HFFc6 (cell line): Measurements from ENCODE around the gene AIFM1. TPM values are rescaled to one million over a fixed set of nuclear protein-coding genes. Genes with fewer than 3 reads are reported as not detected.

ENCODE experiments used
- DNase-seq: peaks from one replicate; pipeline ENCODE4 v3.0.0-alpha.2; 2018
- H3K27ac Mint-ChIP-seq: 2 replicates; pipeline ENCODE4 v1.8.0; 2020; ENCODE audit warnings: mild to moderate bottlenecking, mixed read lengths
- H3K27me3 Mint-ChIP-seq: 2 replicates; pipeline ENCODE4 v1.8.0; 2021; ENCODE audit warnings: mild to moderate bottlenecking, moderate library complexity, mixed read lengths; ENCODE audit not compliant: insufficient read depth
- H3K36me3 Mint-ChIP-seq: 2 replicates; pipeline ENCODE4 v1.8.0; 2021; ENCODE audit warnings: low read depth, mixed read lengths
- H3K4me1 Mint-ChIP-seq: 2 replicates; pipeline ENCODE4 v1.8.0; 2020; ENCODE audit warnings: low read depth, mixed read lengths
- H3K4me3 Mint-ChIP-seq: 2 replicates; pipeline ENCODE4 v1.8.0; 2020; ENCODE audit warnings: mild to moderate bottlenecking, moderate library complexity, mixed read lengths
- H3K9me3 Mint-ChIP-seq: 2 replicates; pipeline ENCODE4 v1.8.0; 2020; ENCODE audit warnings: mild to moderate bottlenecking, mixed read lengths
- CTCF ChIP-seq: fragments of 200-600 bp; sonication (generic); IDR thresholded peaks from 2 replicates; pipeline ENCODE4 v1.5.0; 2021; ENCODE audit warnings: antibody characterized with exemption, mild to moderate bottlenecking
- total RNA-seq, 6 experiments: library from RNA; stranded (reverse); fragmentation: NEBNext Ultra II Directional; extraction: Animal tissue kit (Norgen Biotek cat#: 25700); gene quantifications; 2 replicates in 1 of 6; 3 replicates in 5 of 6; pipeline ENCODE4 v1.2.3, GENCODE V29; 2021

Gene AIFM1
- total RNA-seq, 6 experiments from 2014 or later: 31.9 to 39.5 (median 33.8) TPM

DNA sequence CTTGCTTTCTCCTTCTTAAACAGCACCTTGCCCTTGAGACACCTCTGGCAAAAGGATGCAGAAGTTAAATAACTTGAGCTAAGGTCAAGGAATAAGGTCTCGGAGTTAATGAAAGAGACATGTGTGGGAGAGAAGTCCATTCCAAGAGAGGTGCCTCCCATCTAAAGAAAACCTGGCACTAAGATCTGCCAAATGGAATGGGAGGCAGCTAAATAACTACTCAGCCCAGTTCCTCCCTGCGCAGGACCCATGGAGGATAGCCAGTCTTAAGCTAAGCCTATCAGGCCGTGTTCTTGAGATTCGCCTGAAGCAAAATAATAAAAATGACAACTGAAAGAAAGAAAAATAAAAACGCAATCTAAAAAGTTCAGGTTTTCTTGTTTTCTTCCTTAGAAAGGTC, 34.7 kb downstream of the AIFM1 start:
- no peaks in the 10 kb centered on the region; the same call in 1 of the 2 replicates for H3K27me3 Mint-ChIP-seq
- no peak overlapping the region for H3K4me3 Mint-ChIP-seq
- no peaks in the 10 kb centered on the region for H3K4me1 Mint-ChIP-seq
- no peak overlapping the region for H3K27ac Mint-ChIP-seq
- no peak for TF ChIP-seq CTCF
- H3K9me3 Mint-ChIP-seq: no peaks in the 10 kb centered on the region
- peaks cover 9% of the 10 kb centered on the region for H3K36me3 Mint-ChIP-seq
- no peak for DNase-seq

DNA sequence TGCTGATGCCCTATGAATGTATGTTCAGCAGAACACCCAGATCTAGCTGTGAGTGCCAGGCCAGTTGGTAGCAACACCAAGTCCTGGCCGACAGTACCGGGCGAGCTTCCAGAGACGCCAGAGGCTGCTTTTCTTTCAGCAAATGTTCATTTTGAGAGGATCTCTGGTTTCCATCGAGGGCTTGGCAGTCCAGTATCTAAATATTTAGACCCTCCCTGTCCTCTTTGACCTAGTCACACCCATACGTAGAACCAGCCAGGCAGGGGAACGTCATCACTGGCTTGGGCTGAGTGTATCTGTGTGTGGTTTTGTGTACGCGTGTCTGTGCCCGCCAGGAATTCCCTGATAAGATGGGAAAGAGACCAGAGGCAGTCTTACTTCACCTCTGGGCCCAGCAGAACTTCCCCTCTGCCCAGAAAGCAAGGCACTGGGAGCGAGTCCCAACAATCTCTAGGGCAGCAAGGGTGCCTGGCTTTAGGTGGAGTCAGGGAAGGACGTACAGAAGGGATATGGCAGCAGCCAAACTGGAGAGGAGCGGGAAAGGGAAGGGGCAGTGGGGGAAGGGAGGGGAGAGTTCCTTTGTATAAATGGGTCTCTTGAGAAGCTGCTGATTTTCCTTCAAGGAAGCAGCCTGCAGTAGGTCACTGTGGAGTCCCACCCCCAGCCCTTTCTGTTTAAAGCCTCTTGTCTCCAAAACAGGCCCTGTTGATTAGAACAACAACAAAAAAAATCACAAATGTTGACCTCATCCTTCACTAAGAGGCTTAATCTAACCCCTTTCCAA, 40.4 kb downstream of the AIFM1 start:
- Mint-ChIP-seq H3K27me3 (no peaks in the 10 kb centered on the region; the same call in 1 of the 2 replicates), H3K4me1 (peaks cover 1% of the 10 kb centered on the region), H3K36me3 (peaks cover 9% of the 10 kb centered on the region), H3K4me3 (no peak overlapping the region), H3K9me3 (no peaks in the 10 kb centered on the region), H3K27ac (no peak overlapping the region)
- DNase-seq: no peak
- TF ChIP-seq CTCF: no peak

DNA sequence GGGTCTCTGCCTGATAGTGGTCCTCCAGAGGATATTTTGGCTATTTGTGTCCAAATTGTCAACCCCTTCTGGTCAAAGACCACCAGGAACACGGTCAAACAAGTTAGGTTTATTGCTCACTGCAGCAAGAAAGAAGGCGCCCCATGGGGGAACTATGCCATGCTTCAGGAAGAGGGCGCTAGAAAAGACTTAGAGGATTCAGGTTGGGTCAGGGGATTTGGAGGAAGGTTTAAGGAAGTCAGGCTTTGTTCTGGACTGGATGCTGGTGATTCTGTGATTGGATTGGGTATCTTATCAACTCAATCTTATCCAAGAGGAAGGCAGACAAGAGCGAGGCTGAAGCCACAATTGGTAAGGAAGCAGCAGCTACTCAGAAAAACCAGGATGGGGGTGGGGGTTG, 41.1 kb downstream of the AIFM1 start:
- DNase-seq: no peak
- no peak for TF ChIP-seq CTCF
- H3K9me3 Mint-ChIP-seq: no peaks in the 10 kb centered on the region
- peaks cover 9% of the 10 kb centered on the region for H3K36me3 Mint-ChIP-seq
- H3K27ac Mint-ChIP-seq: no peak overlapping the region
- H3K4me3 Mint-ChIP-seq: no peak overlapping the region
- H3K4me1 Mint-ChIP-seq: peaks cover 8% of the 10 kb centered on the region
- no peaks in the 10 kb centered on the region; the same call in 1 of the 2 replicates for H3K27me3 Mint-ChIP-seq

DNA sequence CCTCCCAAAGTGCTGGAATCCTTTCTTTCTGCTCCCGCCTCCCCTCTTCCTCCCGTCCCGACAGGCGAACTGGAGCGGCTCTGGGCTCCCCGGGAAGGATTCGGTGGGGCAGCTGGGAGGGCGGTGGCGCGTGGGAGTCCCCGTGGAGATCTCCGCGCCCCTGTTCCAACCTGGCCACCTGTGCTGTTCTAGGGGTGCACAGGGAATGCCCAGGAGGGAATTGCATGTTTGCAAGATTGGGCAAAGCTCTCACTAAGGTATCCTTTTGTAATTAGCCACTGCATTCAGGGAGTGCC, 44.2 kb downstream of the AIFM1 start:
- Mint-ChIP-seq H3K4me1 (peaks cover 28% of the 10 kb centered on the region), H3K9me3 (no peaks in the 10 kb centered on the region), H3K36me3 (no peaks in the 10 kb centered on the region; the same call in 1 of the 2 replicates), H3K27ac (peak overlapping the region; percentile 81; the same call in 1 of the 2 replicates), H3K4me3 (peak overlapping the region; percentile 85), H3K27me3 (no peaks in the 10 kb centered on the region)
- no peak for TF ChIP-seq CTCF
- DNase-seq: no peak

DNA sequence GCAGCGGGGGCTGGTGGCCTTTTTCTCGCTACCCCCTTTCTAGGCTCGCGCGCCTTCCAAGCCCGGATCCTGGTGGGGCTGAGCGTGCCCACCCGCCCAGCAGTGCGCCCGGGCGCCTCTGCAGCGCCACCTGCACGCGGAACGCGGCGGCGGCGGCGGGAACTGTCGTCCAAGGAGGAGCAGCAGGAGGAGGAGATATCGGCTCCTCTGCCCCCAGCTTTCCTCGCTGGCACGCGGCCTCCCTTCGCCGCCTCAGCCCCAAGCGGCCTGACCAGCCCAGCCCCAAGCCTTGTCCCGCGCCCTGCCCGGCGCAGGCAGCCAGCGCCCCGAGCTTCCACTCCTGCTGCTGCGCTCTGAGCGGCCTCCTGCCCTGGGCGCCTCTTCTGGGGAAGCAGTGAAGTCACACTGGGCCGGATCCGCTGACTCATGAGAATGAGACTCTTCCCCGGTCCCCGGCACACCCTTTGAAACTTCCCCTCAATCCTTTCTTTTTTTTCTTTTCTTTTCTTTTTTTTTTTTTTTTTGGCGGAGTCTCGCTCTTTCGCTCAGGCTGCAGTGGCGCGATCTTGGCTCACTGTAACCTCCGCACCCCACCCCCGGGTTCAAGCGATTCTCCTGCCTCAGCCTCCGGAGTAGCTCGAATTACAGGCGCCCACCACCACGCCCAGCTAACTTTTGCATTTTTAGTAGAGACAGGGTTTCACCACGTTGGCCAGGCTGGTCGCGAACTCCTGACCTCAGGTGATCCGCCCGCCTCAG, 44.7 kb downstream of the AIFM1 start:
- DNase-seq: peak; percentile 70
- Mint-ChIP-seq H3K27me3 (no peaks in the 10 kb centered on the region), H3K36me3 (no peaks in the 10 kb centered on the region), H3K9me3 (no peaks in the 10 kb centered on the region), H3K4me1 (peaks cover 28% of the 10 kb centered on the region), H3K4me3 (peak overlapping the region; percentile 85), H3K27ac (peak overlapping the region; percentile 81)
- peak; percentile 79 for TF ChIP-seq CTCF
